GM23248 (cell line): ENCODE measurements around the gene RNF138.

Experiments used
- EZH2 ChIP-seq: fragments of 200-600 bp; sonication (generic); IDR thresholded peaks from 2 replicates; pipeline ENCODE4 v1.6.1; 2018; ENCODE audit warnings: antibody characterized with exemption, mild to moderate bottlenecking; ENCODE audit not compliant: insufficient read depth, poor library complexity, severe bottlenecking
- EZH2phosphoT487 ChIP-seq: fragments of 200-600 bp; sonication (generic); IDR thresholded peaks from 2 replicates; pipeline ENCODE4 v1.6.1; 2018; ENCODE audit warnings: antibody characterized with exemption, moderate library complexity, mild to moderate bottlenecking, low read depth; ENCODE audit not compliant: insufficient read depth

- TF ChIP-seq EZH2phosphoT487 = no peak
- no peak for TF ChIP-seq EZH2
Measured at GRCh38 chr18:32175265-32175664, 83.6 kb downstream of the RNF138 start.
